Stimulated activated naive CD8-positive, alpha-beta T cell treated with anti-CD3 and anti-CD28 coated beads, Interleukin-15, Interleukin-2, amounts not matched to agents 100 U/mL and 50 U/mL, for 24 hours (primary cell): ENCODE results near the gene ASB4.

Experiments used
- ATAC-seq: fragments of 150-1000 bp; cut with Tn5 transposase; one replicate; pipeline ENCODE4 v1.10.0; 2021
- DNase-seq: peaks from one replicate; pipeline ENCODE4 v3.0.0; 2021

The ASB4 gene

GRCh38 chr7:95553939-95554338 lies 68.2 kb downstream of the ASB4 start:
- ATAC-seq = no peak
- no peak for DNase-seq

GRCh38 chr7:95556777-95557176 lies 71.0 kb downstream of the ASB4 start:
- ATAC-seq (no peak), DNase-seq (no peak)

- ATAC-seq = no peak
- no peak for DNase-seq
Observed at GRCh38 chr7:95558864-95559263, 73.1 kb downstream of the ASB4 start.

GRCh38 chr7:95560674-95561073 lies 74.9 kb downstream of the ASB4 start:
- DNase-seq = no peak
- ATAC-seq = no peak

- no peak for ATAC-seq
- no peak for DNase-seq
Observed at GRCh38 chr7:95569720-95570119, 84.0 kb downstream of the ASB4 start.

GRCh38 chr7:95577137-95577536 lies 91.4 kb downstream of the ASB4 start:
- DNase-seq (no peak), ATAC-seq (no peak)

GRCh38 chr7:95578299-95578855 lies 92.6 kb downstream of the ASB4 start:
- no peak for DNase-seq
- no peak for ATAC-seq

GRCh38 chr7:95579318-95579717 lies 93.6 kb downstream of the ASB4 start:
- no peak for ATAC-seq

GRCh38 chr7:95581467-95581866 lies 95.7 kb downstream of the ASB4 start:
- DNase-seq (no peak), ATAC-seq (no peak)

More at GRCh38 chr7:95579318-95579717, 93.6 kb downstream of the ASB4 start:
- no peak for DNase-seq

GRCh38 chr7:95582578-95583293 lies 97.0 kb downstream of the ASB4 start:
- ATAC-seq (no peak), DNase-seq (no peak)

GRCh38 chr7:95583834-95584621 lies 98.3 kb downstream of the ASB4 start:
- no peak for DNase-seq
- no peak for ATAC-seq

GRCh38 chr7:95584769-95585425 lies 99.2 kb downstream of the ASB4 start:
- DNase-seq (no peak), ATAC-seq (no peak)

- ATAC-seq = no peak
- no peak for DNase-seq
Observed at GRCh38 chr7:95585426-95585789, 99.7 kb downstream of the ASB4 start.

- DNase-seq (no peak), ATAC-seq (no peak)
Observed at GRCh38 chr7:95586951-95587301, 101.2 kb downstream of the ASB4 start.

GRCh38 chr7:95589031-95589430 lies 103.3 kb downstream of the ASB4 start:
- ATAC-seq = no peak

GRCh38 chr7:95589766-95590165 lies 104.0 kb downstream of the ASB4 start:
- ATAC-seq = no peak
- DNase-seq = no peak

More at GRCh38 chr7:95589031-95589430, 103.3 kb downstream of the ASB4 start:
- no peak for DNase-seq
